IMR-90 (cell line): ENCODE data around the gene GTF2I. TPM values are rescaled to one million over a fixed set of nuclear protein-coding genes. Genes with fewer than 3 reads are reported as not detected.

Source experiments
- ATAC-seq: fragments of 200-7000 bp; cut with Tn5 transposase; 2 replicates; pipeline ENCODE4 v1.9.1; 2020; ENCODE audit warnings: low read depth, mild to moderate bottlenecking, moderate library complexity
- BruUV-seq: library from RNA; stranded (reverse); fragments of 400-500 nt; replicated peaks from 2 replicates; lab custom pipeline; 2021; lab: Mats Ljungman, UMichigan
- CTCF ChIA-PET: fragments of 300-600 bp; formaldehyde crosslinking; extraction: SDS; loops from one replicate; lab custom pipeline; 2021; ENCODE audit warnings: antibody characterized with exemption; lab: Yijun Ruan, JAX
- POLR2A ChIA-PET: fragments of 300-600 bp; sonication (Branson Sonifier 250); formaldehyde crosslinking; loops from one replicate; lab custom pipeline; 2022; ENCODE audit warnings: antibody characterized with exemption; ENCODE audit not compliant: unreplicated experiment; lab: Charles Lee
- DNase-seq: peaks from one replicate; pipeline ENCODE4 v3.0.0; 2013
- H2AFZ ChIP-seq: replicated peaks from 2 replicates; pipeline ENCODE3; 2013; ENCODE audit warnings: low read length, mild to moderate bottlenecking; ENCODE audit not compliant: poor library complexity
- H2AK5ac ChIP-seq: 2 replicates; pipeline ENCODE4 v1.6.1; 2013; ENCODE audit warnings: low read depth, low read length, inconsistent platforms
- H2AK9ac ChIP-seq: replicated peaks from 2 replicates; pipeline ENCODE3; 2013; ENCODE audit warnings: mild to moderate bottlenecking, low read depth, low read length, moderate library complexity; ENCODE audit not compliant: poor library complexity
- H2BK120ac ChIP-seq: 2 replicates; pipeline ENCODE4 v1.6.1; 2013; ENCODE audit warnings: low read depth, low read length, inconsistent platforms
- H2BK15ac ChIP-seq: 3 replicates; pipeline ENCODE4 v1.6.1; 2013; ENCODE audit warnings: low read depth, low read length, inconsistent platforms
- H2BK20ac ChIP-seq: 2 replicates; pipeline ENCODE4 v1.6.1; 2013; ENCODE audit warnings: low read depth, mild to moderate bottlenecking, inconsistent platforms, low read length, moderate library complexity
- H2BK5ac ChIP-seq: 2 replicates; pipeline ENCODE4 v1.6.1; 2013; ENCODE audit warnings: mild to moderate bottlenecking, low read depth, low read length, inconsistent platforms; ENCODE audit not compliant: poor library complexity, severe bottlenecking
- H3K14ac ChIP-seq: replicated peaks from 2 replicates; pipeline ENCODE4 v1.6.1; 2013; ENCODE audit warnings: low read depth, low read length, inconsistent platforms
- H3K18ac ChIP-seq: 2 replicates; pipeline ENCODE4 v1.6.1; 2013; ENCODE audit warnings: low read depth, low read length, control low read depth
- H3K23ac ChIP-seq: 2 replicates; pipeline ENCODE4 v1.6.1; 2013; ENCODE audit warnings: low read depth, low read length, inconsistent platforms
- H3K27ac ChIP-seq: 2 replicates; pipeline ENCODE4 v1.5.1; 2013; ENCODE audit warnings: mild to moderate bottlenecking, control low read depth, low read length; ENCODE audit not compliant: insufficient read depth
- H3K27me3 ChIP-seq: 2 replicates; pipeline ENCODE4 v1.6.1; 2013; ENCODE audit warnings: low read length; ENCODE audit not compliant: control insufficient read depth, insufficient read depth
- H3K36me3 ChIP-seq: 2 replicates; pipeline ENCODE4 v1.6.1; 2013; ENCODE audit warnings: low read length, mixed read lengths; ENCODE audit not compliant: control insufficient read depth, insufficient read depth
- H3K4ac ChIP-seq: 2 replicates; pipeline ENCODE4 v1.6.1; 2013; ENCODE audit warnings: low read depth, low read length, inconsistent platforms
- H3K4me1 ChIP-seq: 2 replicates; pipeline ENCODE4 v1.6.1; 2013; ENCODE audit warnings: low read length, mixed read lengths; ENCODE audit not compliant: control insufficient read depth, insufficient read depth
- H3K4me2 ChIP-seq: 2 replicates; pipeline ENCODE4 v1.6.1; 2013; ENCODE audit warnings: low read depth, mild to moderate bottlenecking, control low read depth, low read length, moderate library complexity
- H3K4me3 ChIP-seq: 2 replicates; pipeline ENCODE4 v1.5.1; 2013; ENCODE audit warnings: low read depth, mild to moderate bottlenecking, control low read depth, low read length, moderate library complexity; ENCODE audit not compliant: insufficient read depth
- H3K56ac ChIP-seq: 2 replicates; pipeline ENCODE4 v1.6.1; 2013; ENCODE audit warnings: low read length, inconsistent platforms; ENCODE audit not compliant: insufficient read depth; ENCODE audit errors: extremely low read depth
- H3K79me1 ChIP-seq, 2 experiments: 2 replicates each; pipeline ENCODE4 v1.6.1; 2013; ENCODE audit warnings: low read length in 2 of 2, inconsistent platforms in 1 of 2, low read depth in 1 of 2
- H3K9ac ChIP-seq: 2 replicates; pipeline ENCODE4 v1.6.1; 2013; ENCODE audit warnings: low read depth, low read length, control low read depth
- H3K9me1 ChIP-seq: 2 replicates; pipeline ENCODE4 v1.6.1; 2013; ENCODE audit warnings: low read length, inconsistent platforms; ENCODE audit not compliant: insufficient read depth
- H3K9me3 ChIP-seq: 2 replicates; pipeline ENCODE4 v1.6.1; 2013; ENCODE audit warnings: low read length; ENCODE audit not compliant: control insufficient read depth, insufficient read depth
- H4K20me1 ChIP-seq: 2 replicates; pipeline ENCODE4 v1.6.1; 2013; ENCODE audit warnings: low read length, inconsistent platforms; ENCODE audit not compliant: insufficient read depth
- H4K5ac ChIP-seq: 2 replicates; pipeline ENCODE4 v1.6.1; 2013; ENCODE audit warnings: mild to moderate bottlenecking, low read depth, low read length, control low read depth
- H4K8ac ChIP-seq, 2 experiments: 2 replicates each; pipeline ENCODE4 v1.6.1; 2013; ENCODE audit warnings: low read depth in 2 of 2, low read length in 2 of 2, control low read depth in 1 of 2, inconsistent platforms in 1 of 2
- H4K91ac ChIP-seq: 2 replicates; pipeline ENCODE4 v1.6.1; 2013; ENCODE audit warnings: low read depth, low read length, inconsistent platforms; ENCODE audit not compliant: insufficient read depth
- SMC3 ChIP-seq: fragments of 150-350 bp; IDR thresholded peaks from 2 replicates; pipeline ENCODE4 v1.6.1; 2016; ENCODE audit warnings: low read depth, mild to moderate bottlenecking, antibody characterized with exemption, low read length, moderate library complexity
- WGBS, 2 experiments: methylation state at CpG; one replicate each; pipeline versions ENCODE4 v1.1.5 to v1.1.7; 2013; ENCODE audit warnings: missing lambda C conversion rate in 2 of 2; ENCODE audit not compliant: insufficient read length in 1 of 2; ENCODE audit errors: extremely low coverage in 2 of 2; 5-methylcytosine and 5-hydroxymethylcytosine counted together
- dilution Hi-C: fragments of 300-500 bp; cut with HindIII; formaldehyde crosslinking; loops from one replicate; pipeline ENCODE4 v1.14.3; 2018; ENCODE audit warnings: low sequenced_read_pairs; ENCODE audit not compliant: unreplicated experiment
- in situ Hi-C: fragments of 300-500 bp; cut with MboI; formaldehyde crosslinking; loops from 3 replicates; pipeline ENCODE4 v1.14.3; 2019; ENCODE audit warnings: low sequenced_read_pairs, inconsistent platforms, mixed read lengths
- intact Hi-C: fragments of 100-400 bp; cut with micrococcal nuclease; formaldehyde crosslinking; loops from 2 replicates; pipeline ENCODE4 v1.10.0; 2022
- polyA plus RNA-seq, 3 experiments: library from polyadenylated mRNA; depleted of rRNA; stranded (reverse); fragments of >200 nt; gene quantifications; 2 replicates each; pipeline ENCODE4 v1.2.3, GENCODE V29; 2012; ENCODE audit warnings: low replicate concordance in 1 of 3
- total RNA-seq: library from RNA; depleted of rRNA; stranded (reverse); fragments of >200 nt; gene quantifications from 2 replicates; pipeline ENCODE4 v1.2.3, GENCODE V29; 2012

Gene GTF2I
- total and polyA plus RNA-seq, 2 of the 4 experiments (the other 2 are of a cell fraction), result 46.4 to 88.8 TPM

GRCh38 chr7:74674166-74674565, 16.6 kb downstream of the GTF2I start:
- 83% methylated on average over 1 of the region's 7 CpGs; no CpG with 5 or more reads in 1 of the 2 experiments for WGBS, 2 experiments
- H3K14ac ChIP-seq, result no peak overlapping the region; the same call in 1 of the 2 replicates
- no peak overlapping the region for H4K5ac ChIP-seq
- ChIA-PET CTCF (no interaction called here), POLR2A (no interaction called here)
- H2BK5ac ChIP-seq, result no peak overlapping the region
- no peak overlapping the region for H2BK120ac ChIP-seq
- H4K20me1 ChIP-seq, result peaks cover 66% of the 10 kb centered on the region
- no peak overlapping the region for H3K4me2 ChIP-seq
- peaks cover 7 to 46% of the 10 kb centered on the region in 2 experiments for H3K79me1 ChIP-seq
- DNase-seq (no peak), ATAC-seq (peak; percentile 11)
- no TSS peak for BruUV-seq
- H3K23ac ChIP-seq, result no peak overlapping the region
- intact Hi-C loops, result loop anchor here (10.0 kb wide), 1 partner anchor 259 kb away; no protein-coding TSS in a partner anchor
- in situ Hi-C loops, result no loop called here
- H2AK9ac ChIP-seq, result no peak overlapping the region
- peaks cover 12% of the 10 kb centered on the region for H3K36me3 ChIP-seq
- H2BK15ac ChIP-seq, result no peak overlapping the region
- no peak overlapping the region for H2BK20ac ChIP-seq
- H3K9ac ChIP-seq, result no peak overlapping the region
- no peak overlapping the region for H4K91ac ChIP-seq
- no peak overlapping the region for H3K18ac ChIP-seq
- peaks cover 7% of the 10 kb centered on the region for H3K4me1 ChIP-seq
- no peak overlapping the region for H3K4me3 ChIP-seq
- peaks cover 5% of the 10 kb centered on the region for H3K9me1 ChIP-seq
- TF ChIP-seq SMC3, result no peak
- no peak overlapping the region for H2AFZ ChIP-seq
- H3K4ac ChIP-seq, result no peak overlapping the region
- H3K56ac ChIP-seq, result no peak overlapping the region
- H3K27me3 ChIP-seq, result no peaks in the 10 kb centered on the region
- H4K8ac ChIP-seq, result no peak overlapping the region
- no peaks in the 10 kb centered on the region for H3K9me3 ChIP-seq
- dilution Hi-C loops, result no loop called here
- no peak overlapping the region for H2AK5ac ChIP-seq
- H3K27ac ChIP-seq, result no peak overlapping the region
